GM06990 (cell line): Measurements from ENCODE around the gene WDR91.
"Not testable (repeated sequence)": the region's sequence is repeated elsewhere in the genome, so short reads cannot be mapped to it uniquely, and the experiment has no call there.

ENCODE experiments used
- DNase-seq: peaks from one replicate; pipeline ENCODE4 v3.0.0-alpha.2; 2011; ENCODE audit not compliant: insufficient read length; ENCODE audit errors: extremely low read depth
- H3K27me3 ChIP-seq: replicated peaks from 2 replicates; pipeline ENCODE4 v1.6.0; 2011; ENCODE audit warnings: low read length; ENCODE audit not compliant: control insufficient read depth, insufficient read depth
- H3K36me3 ChIP-seq: 2 replicates; pipeline ENCODE4 v1.5.1; 2011; ENCODE audit warnings: low read length; ENCODE audit not compliant: control insufficient read depth, insufficient read depth
- H3K4me3 ChIP-seq: replicated peaks from 2 replicates; pipeline ENCODE4 v1.5.1; 2011; ENCODE audit warnings: low read depth, mild to moderate bottlenecking, control low read depth, low read length
- TF ChIP-seq, protein P1 (sequence below): IDR thresholded peaks from 2 replicates; pipeline ENCODE4 v1.5.1; 2011; ENCODE audit warnings: low read length, control low read depth, mild to moderate bottlenecking, inconsistent platforms; ENCODE audit not compliant: insufficient read depth, poor library complexity, severe bottlenecking

Gene WDR91

DNA sequence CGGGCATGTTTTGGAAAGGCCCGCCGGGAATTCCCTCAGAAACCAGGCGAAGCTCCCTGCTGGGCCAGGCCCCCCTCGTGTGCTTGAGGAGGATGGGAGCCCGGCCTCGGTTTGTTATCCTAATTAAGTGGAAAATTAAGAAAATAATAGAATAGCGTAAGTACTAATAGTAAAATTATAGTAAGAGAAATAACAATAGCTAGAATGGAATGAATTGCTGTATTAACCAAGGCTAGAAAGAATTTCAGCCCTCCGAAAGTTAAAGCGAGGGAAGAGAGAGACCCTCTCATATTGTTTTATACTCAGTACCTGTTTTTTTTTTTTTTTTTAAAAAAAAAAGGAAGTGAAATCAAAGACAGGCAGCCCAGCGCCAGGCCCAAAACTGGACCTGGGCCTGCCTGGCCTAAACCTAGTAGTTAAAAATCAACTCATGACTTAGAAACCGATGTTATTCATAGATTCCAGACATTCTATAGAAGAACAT lies 40.3 kb downstream of the WDR91 start:
- Histone ChIP-seq H3K4me3 (peak overlapping the region; percentile 75), H3K36me3 (peaks cover 24% of the 10 kb centered on the region)
- not testable (repeated sequence) for H3K27me3 ChIP-seq, DNase-seq

DNA sequence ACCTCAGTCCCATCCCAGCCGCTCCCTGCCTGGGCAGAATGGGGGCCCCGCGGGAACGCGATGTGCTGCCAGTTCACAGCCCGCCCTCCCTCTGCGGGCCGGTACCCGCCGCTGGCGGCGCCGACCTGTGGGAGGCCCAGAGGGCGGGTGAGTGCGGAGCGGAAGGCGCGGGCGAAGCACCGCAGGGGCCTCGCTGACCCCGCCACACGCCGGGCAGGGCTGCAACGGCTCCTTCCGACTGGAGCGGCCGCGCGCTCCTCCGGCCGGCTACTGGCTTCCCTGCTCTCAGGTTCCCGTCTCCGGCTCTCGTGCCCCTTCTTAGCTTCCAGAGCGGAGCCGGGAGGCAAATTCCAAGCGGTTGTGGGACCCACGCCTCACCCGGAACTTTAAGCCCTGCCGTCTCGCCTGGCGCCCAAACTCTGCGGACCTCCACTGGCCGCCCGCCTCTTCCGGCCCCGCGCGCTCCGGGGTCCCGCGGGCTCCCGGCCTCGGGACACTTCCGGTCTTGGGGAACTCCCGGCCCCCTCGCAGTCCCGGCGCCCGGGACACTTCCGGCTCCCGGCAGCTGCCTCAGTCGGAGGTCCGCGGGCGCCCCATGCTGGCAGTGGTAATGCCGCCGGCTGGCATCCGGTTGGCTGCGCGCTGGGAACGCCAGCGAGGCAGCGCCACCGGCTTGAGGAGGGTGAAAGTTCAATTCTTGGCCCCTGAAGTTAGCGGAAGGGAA lies 40.9 kb downstream of the WDR91 start, which contains the start of gene CYREN:
CYREN (minus strand) TSS at position 434 of the 724 bp plus-strand sequence. CDS start 1,785 bp downstream, outside the sequence.
- TF ChIP-seq, protein P1, sequence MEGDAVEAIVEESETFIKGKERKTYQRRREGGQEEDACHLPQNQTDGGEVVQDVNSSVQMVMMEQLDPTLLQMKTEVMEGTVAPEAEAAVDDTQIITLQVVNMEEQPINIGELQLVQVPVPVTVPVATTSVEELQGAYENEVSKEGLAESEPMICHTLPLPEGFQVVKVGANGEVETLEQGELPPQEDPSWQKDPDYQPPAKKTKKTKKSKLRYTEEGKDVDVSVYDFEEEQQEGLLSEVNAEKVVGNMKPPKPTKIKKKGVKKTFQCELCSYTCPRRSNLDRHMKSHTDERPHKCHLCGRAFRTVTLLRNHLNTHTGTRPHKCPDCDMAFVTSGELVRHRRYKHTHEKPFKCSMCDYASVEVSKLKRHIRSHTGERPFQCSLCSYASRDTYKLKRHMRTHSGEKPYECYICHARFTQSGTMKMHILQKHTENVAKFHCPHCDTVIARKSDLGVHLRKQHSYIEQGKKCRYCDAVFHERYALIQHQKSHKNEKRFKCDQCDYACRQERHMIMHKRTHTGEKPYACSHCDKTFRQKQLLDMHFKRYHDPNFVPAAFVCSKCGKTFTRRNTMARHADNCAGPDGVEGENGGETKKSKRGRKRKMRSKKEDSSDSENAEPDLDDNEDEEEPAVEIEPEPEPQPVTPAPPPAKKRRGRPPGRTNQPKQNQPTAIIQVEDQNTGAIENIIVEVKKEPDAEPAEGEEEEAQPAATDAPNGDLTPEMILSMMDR, result peak; percentile 83
- DNase-seq, result peak; percentile 96
- H3K36me3 ChIP-seq, result peaks cover 28% of the 10 kb centered on the region
- peak within 1 kb of the TSS; percentile 75 for H3K4me3 ChIP-seq
- no peaks in the 10 kb centered on the region for H3K27me3 ChIP-seq

DNA sequence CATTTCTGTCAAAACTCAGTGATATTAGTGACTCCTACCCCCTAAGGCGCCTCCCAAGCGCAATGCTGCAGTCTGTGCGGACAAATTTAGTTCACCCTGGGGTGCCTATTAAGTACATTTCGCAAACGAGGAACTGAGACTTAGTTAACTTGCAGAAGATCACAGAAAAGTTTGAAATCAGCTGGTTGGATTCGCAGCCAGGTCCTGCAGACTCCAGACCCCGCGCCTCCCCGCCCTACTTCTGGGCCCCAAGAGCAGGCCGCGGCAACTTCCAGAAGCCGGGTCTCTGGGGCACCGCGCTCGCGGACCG lies 41.4 kb downstream of the WDR91 start:
- TF ChIP-seq, protein P1, result no peak
- peaks cover 31% of the 10 kb centered on the region for H3K36me3 ChIP-seq
- peak overlapping the region; percentile 75 for H3K4me3 ChIP-seq
- no peaks in the 10 kb centered on the region for H3K27me3 ChIP-seq
- no peak for DNase-seq

DNA sequence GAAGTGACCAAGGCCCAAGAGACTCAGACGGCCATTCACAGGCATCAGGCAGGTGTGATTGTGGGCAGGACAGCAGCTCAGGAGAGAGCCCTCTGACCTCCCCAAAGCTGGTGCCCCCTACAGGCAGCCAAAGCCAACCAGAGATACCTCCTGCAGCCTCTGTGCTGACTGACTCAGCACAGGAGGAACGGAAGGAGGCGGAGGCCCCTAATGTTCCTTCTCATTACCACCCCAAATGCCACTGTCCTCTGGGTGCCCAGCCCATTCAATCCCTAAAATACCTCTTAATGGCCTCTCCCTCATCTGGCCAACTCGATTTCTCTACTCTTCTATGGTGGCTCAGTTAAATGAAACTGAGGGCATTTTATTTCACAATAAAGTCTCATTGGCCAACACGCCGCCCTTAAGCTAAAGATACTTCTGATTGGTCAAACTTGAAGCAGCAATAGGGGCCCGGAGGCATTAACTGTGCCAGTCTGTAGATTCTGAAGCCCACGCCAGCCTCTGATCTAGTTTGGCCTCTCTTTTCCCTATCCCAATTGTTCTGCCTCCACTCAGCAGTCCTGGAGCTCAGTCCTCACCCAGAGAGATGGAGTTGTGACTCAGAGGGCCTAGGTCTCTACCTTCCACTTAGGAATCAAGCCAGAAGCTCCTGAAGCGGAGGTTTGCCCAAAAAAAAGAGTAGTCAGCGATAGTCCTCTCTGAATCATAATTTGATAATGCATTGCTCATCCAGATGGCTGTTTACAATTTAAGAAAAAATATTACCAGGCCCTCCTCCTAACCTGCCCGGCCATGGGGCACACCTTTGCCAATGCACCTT lies 42.0 kb downstream of the WDR91 start:
- H3K36me3 ChIP-seq, result peaks cover 37% of the 10 kb centered on the region
- no peak for DNase-seq
- peak overlapping the region; percentile 75 for H3K4me3 ChIP-seq
- no peaks in the 10 kb centered on the region for H3K27me3 ChIP-seq
- TF ChIP-seq, protein P1, result peak; percentile 92

DNA sequence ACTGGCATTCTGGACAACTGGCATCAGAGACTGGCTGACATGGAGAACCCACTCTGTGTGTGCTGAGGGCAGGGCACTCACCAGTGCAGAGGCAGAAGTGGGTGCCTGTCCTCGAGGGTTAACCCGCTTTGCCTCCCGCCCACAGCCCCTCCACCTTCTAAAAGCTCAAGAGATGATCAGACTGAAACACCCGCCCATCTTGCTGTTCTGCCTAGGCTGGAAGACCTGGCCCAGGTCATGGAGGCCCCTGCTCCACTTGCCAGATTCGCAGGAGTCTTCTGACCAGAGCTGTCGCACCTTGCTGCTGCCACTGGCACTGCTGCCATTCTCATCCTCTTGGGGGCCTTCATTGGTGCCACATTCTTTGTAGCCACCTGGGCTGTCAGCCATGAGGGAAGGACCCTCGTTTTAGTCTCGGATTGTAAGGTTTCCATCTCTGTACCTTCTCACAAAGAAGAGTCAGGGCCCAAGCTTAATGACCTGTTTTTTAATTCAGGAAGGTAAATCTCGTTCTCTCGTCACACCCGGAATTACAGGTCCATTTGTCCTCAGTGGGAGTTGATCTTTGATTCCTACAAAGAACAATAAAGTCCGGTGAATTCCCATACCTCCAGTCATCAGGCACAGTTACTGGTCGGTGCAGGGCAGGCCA lies 42.7 kb downstream of the WDR91 start:
- TF ChIP-seq, protein P1, result no peak
- peak overlapping the region; percentile 75 for H3K4me3 ChIP-seq

DNA sequence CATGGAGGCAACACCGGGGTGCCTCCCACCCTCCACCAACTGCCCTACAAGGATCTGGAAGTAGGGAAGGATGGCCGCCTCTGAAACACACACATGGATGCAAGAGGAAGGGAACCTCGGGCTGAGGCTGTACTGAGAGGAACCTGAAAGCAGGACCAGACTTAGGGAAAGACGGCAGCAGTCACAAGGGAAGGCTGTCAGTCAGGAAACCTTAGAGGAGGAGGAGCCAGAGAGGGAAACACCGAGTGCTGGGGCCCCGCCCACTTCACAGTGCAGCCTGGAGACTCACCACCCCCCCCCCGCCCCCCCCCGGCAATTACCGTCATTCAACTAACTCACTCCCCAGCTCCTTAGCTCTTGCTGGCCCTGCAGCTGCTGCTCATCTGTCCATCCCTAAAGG lies 43.3 kb downstream of the WDR91 start:
- H3K36me3 ChIP-seq, result peaks cover 39% of the 10 kb centered on the region
- peak overlapping the region; percentile 75 for H3K4me3 ChIP-seq
- no peaks in the 10 kb centered on the region for H3K27me3 ChIP-seq
- DNase-seq, result no peak
- TF ChIP-seq, protein P1, result no peak

More for the DNA sequence above, 42.7 kb downstream of the WDR91 start:
- Histone ChIP-seq H3K36me3 (peaks cover 39% of the 10 kb centered on the region), H3K27me3 (no peaks in the 10 kb centered on the region)
- DNase-seq, result no peak
